OCI-LY3 (cell line): ENCODE measurements around the gene CD99L2.

Source experiments
- H2AFZ ChIP-seq: fragments of 200-600, 300-600 bp; shearing (Covaris generic); 2 replicates; pipeline ENCODE4 v1.6.0; 2014; ENCODE audit warnings: antibody characterized with exemption, low read depth, low read length
- H3K27ac ChIP-seq: fragments of 200-600, 300-600 bp; sonication (generic); 2 replicates; pipeline ENCODE4 v1.5.1; 2014; ENCODE audit warnings: mild to moderate bottlenecking, low read length, moderate library complexity, mixed read lengths
- H3K27me3 ChIP-seq: fragments of 200-600, 300-600 bp; sonication (generic); 2 replicates; pipeline ENCODE4 v1.6.1; 2014; ENCODE audit warnings: low read depth, low read length, mixed read lengths
- H3K36me3 ChIP-seq: fragments of 200-600, 300-600 bp; sonication (generic); replicated peaks from 2 replicates; pipeline ENCODE3; 2014; ENCODE audit warnings: low read depth, low read length, mixed read lengths
- H3K4me1 ChIP-seq: fragments of 300-600, 200-600 bp; sonication (generic); 2 replicates; pipeline ENCODE4 v1.6.1; 2014; ENCODE audit warnings: low read length, mixed read lengths
- H3K4me2 ChIP-seq: fragments of 200-600, 300-600 bp; sonication (generic); 2 replicates; pipeline ENCODE4 v1.6.1; 2014; ENCODE audit warnings: low read length, mixed read lengths
- H3K4me3 ChIP-seq: fragments of 300-600, 200-600 bp; sonication (generic); 2 replicates; pipeline ENCODE4 v1.5.1; 2014; ENCODE audit warnings: antibody characterized with exemption, mild to moderate bottlenecking, low read length, moderate library complexity
- H3K79me2 ChIP-seq: fragments of 300-600, 200-600 bp; shearing (Covaris generic); 2 replicates; pipeline ENCODE4 v1.6.1; 2014; ENCODE audit warnings: mild to moderate bottlenecking, low read length, mixed read lengths
- H3K9ac ChIP-seq: fragments of 300-600, 200-600 bp; shearing (Covaris generic); 2 replicates; pipeline ENCODE4 v1.6.0; 2014; ENCODE audit warnings: mild to moderate bottlenecking, low read length, moderate library complexity
- H3K9me3 ChIP-seq: fragments of 200-600, 300-600 bp; shearing (Covaris generic); 2 replicates; pipeline ENCODE4 v1.6.1; 2014; ENCODE audit warnings: low read length, mixed read lengths; ENCODE audit not compliant: insufficient read depth
- H4K20me1 ChIP-seq: fragments of 200-600, 300-600 bp; sonication (generic); 2 replicates; pipeline ENCODE4 v1.6.1; 2016; ENCODE audit warnings: low read length, mixed read lengths; ENCODE audit not compliant: insufficient read depth
- EZH2phosphoT487 ChIP-seq: fragments of 200-600 bp; shearing (Covaris generic); IDR thresholded peaks from 2 replicates; pipeline ENCODE4 v1.6.1; 2018; ENCODE audit warnings: antibody characterized with exemption, mixed run types, low read depth
- TF ChIP-seq, protein P1 (sequence below): fragments of 200-600, 300-600 bp; sonication (generic); IDR thresholded peaks from 2 replicates; pipeline ENCODE4 v1.5.1; 2014; ENCODE audit warnings: antibody characterized with exemption, low read length, low read depth

CD99L2 gene

GRCh38 chrX:150729956-150730355 is 168.5 kb downstream of the CD99L2 start:
- peaks cover 10% of the 10 kb centered on the region; the same call in 1 of the 2 replicates for H3K79me2 ChIP-seq
- no peak overlapping the region for H2AFZ ChIP-seq
- no peak overlapping the region for H3K4me3 ChIP-seq
- no peaks in the 10 kb centered on the region for H3K9me3 ChIP-seq
- no peak overlapping the region for H3K4me2 ChIP-seq
- no peaks in the 10 kb centered on the region for H3K27me3 ChIP-seq
- peaks cover 2% of the 10 kb centered on the region; the same call in 1 of the 2 replicates for H4K20me1 ChIP-seq
- H3K4me1 ChIP-seq, result no peaks in the 10 kb centered on the region
- peaks cover 26% of the 10 kb centered on the region for H3K36me3 ChIP-seq
- no peak overlapping the region for H3K27ac ChIP-seq
- TF ChIP-seq EZH2phosphoT487, result no peak
- TF ChIP-seq, protein P1, sequence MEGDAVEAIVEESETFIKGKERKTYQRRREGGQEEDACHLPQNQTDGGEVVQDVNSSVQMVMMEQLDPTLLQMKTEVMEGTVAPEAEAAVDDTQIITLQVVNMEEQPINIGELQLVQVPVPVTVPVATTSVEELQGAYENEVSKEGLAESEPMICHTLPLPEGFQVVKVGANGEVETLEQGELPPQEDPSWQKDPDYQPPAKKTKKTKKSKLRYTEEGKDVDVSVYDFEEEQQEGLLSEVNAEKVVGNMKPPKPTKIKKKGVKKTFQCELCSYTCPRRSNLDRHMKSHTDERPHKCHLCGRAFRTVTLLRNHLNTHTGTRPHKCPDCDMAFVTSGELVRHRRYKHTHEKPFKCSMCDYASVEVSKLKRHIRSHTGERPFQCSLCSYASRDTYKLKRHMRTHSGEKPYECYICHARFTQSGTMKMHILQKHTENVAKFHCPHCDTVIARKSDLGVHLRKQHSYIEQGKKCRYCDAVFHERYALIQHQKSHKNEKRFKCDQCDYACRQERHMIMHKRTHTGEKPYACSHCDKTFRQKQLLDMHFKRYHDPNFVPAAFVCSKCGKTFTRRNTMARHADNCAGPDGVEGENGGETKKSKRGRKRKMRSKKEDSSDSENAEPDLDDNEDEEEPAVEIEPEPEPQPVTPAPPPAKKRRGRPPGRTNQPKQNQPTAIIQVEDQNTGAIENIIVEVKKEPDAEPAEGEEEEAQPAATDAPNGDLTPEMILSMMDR, result no peak
- H3K9ac ChIP-seq, result no peak overlapping the region

GRCh38 chrX:150719621-150720020 is 178.8 kb downstream of the CD99L2 start:
- Histone ChIP-seq H3K4me1 (no peaks in the 10 kb centered on the region), H4K20me1 (peaks cover 21% of the 10 kb centered on the region; the same call in 1 of the 2 replicates), H3K79me2 (peaks cover 21% of the 10 kb centered on the region), H3K27me3 (no peaks in the 10 kb centered on the region), H2AFZ (no peak overlapping the region), H3K4me3 (no peak overlapping the region), H3K9me3 (no peaks in the 10 kb centered on the region), H3K4me2 (no peak overlapping the region), H3K36me3 (peaks cover 10% of the 10 kb centered on the region), H3K9ac (no peak overlapping the region), H3K27ac (no peak overlapping the region)
- TF ChIP-seq EZH2phosphoT487, result no peak
- TF ChIP-seq, protein P1, result no peak
